Neural cell (in vitro differentiated cells): ENCODE data around the gene TSPAN32. TPM values are rescaled to one million over a fixed set of nuclear protein-coding genes. Genes with fewer than 3 reads are reported as not detected.

Experiments
- H2AFZ ChIP-seq: fragments of 200-600, 300-800 bp; sonication (generic), shearing (Covaris generic); 2 replicates; pipeline ENCODE4 v1.6.0; 2014; ENCODE audit warnings: low read depth, mild to moderate bottlenecking, antibody characterized with exemption, low read length, moderate library complexity
- H3F3A ChIP-seq: fragments of 200-600 bp; shearing (Covaris generic); 2 replicates; pipeline ENCODE4 v1.6.1; 2016; ENCODE audit warnings: mild to moderate bottlenecking, moderate library complexity, mixed read lengths, antibody characterized with exemption, low read length; ENCODE audit not compliant: insufficient read depth, poor library complexity, severe bottlenecking
- H3K27ac ChIP-seq: fragments of 200-600, 300-800 bp; sonication (generic), shearing (Covaris generic); 2 replicates; pipeline ENCODE4 v1.5.1; 2014; ENCODE audit warnings: mild to moderate bottlenecking, low read length, moderate library complexity
- H3K27me3 ChIP-seq: fragments of 300-800, 200-600 bp; sonication (generic), shearing (Covaris generic); 2 replicates; pipeline ENCODE4 v1.6.0; 2014; ENCODE audit warnings: mild to moderate bottlenecking, low read depth, low read length, moderate library complexity; ENCODE audit not compliant: insufficient read depth
- H3K36me3 ChIP-seq: fragments of 300-800, 200-600 bp; sonication (generic), shearing (Covaris generic); 2 replicates; pipeline ENCODE4 v1.5.1; 2014; ENCODE audit warnings: mild to moderate bottlenecking, antibody characterized with exemption, low read length, moderate library complexity; ENCODE audit not compliant: insufficient read depth
- H3K4me2 ChIP-seq: fragments of 300-800, 200-600 bp; sonication (generic), shearing (Covaris generic); 2 replicates; pipeline ENCODE4 v1.6.0; 2014; ENCODE audit warnings: mild to moderate bottlenecking, low read length
- H3K4me3 ChIP-seq: fragments of 300-800, 200-600 bp; sonication (generic), shearing (Covaris generic); 2 replicates; pipeline ENCODE4 v1.5.1; 2014; ENCODE audit warnings: mild to moderate bottlenecking, low read length, moderate library complexity
- H3K79me2 ChIP-seq: fragments of 200-600 bp; shearing (Covaris generic); replicated peaks from 2 replicates; pipeline ENCODE4 v1.6.0; 2014; ENCODE audit warnings: mild to moderate bottlenecking, low read length, moderate library complexity; ENCODE audit not compliant: insufficient read depth
- H3K9ac ChIP-seq: fragments of 300-800, 200-600 bp; sonication (generic), shearing (Covaris generic); 2 replicates; pipeline ENCODE4 v1.6.1; 2016; ENCODE audit warnings: mild to moderate bottlenecking, low read length, mixed read lengths
- H3K9me2 ChIP-seq: fragments of 200-600 bp; shearing (Covaris generic); 2 replicates; pipeline ENCODE4 v1.6.1; 2016; ENCODE audit warnings: mild to moderate bottlenecking, low read length, mixed read lengths; ENCODE audit not compliant: insufficient read depth
- H3K9me3 ChIP-seq: fragments of 200-600, 300-800 bp; sonication (generic), shearing (Covaris generic); 2 replicates; pipeline ENCODE4 v1.6.1; 2016; ENCODE audit warnings: mild to moderate bottlenecking, mixed run types, low read length, moderate library complexity, mixed read lengths
- H4K20me1 ChIP-seq: fragments of 200-600 bp; shearing (Covaris generic); 2 replicates; pipeline ENCODE4 v1.6.1; 2016; ENCODE audit warnings: mild to moderate bottlenecking, mixed run types; ENCODE audit not compliant: insufficient read depth
- EP300 ChIP-seq: fragments of 450-650 bp; conservative IDR thresholded peaks from 2 replicates; pipeline ENCODE4 v1.6.1; 2014; ENCODE audit warnings: antibody characterized with exemption, mild to moderate bottlenecking, moderate library complexity; ENCODE audit not compliant: poor library complexity, severe bottlenecking
- EZH2 ChIP-seq: fragments of 200-600, 300-800 bp; shearing (Covaris generic), sonication (generic); IDR thresholded peaks from 2 replicates; pipeline ENCODE4 v1.6.1; 2014; ENCODE audit warnings: antibody characterized with exemption, low read length, borderline replicate concordance, mild to moderate bottlenecking; ENCODE audit not compliant: insufficient read depth, poor library complexity, severe bottlenecking
- MXI1 ChIP-seq: fragments of 450-650 bp; conservative IDR thresholded peaks from 2 replicates; pipeline ENCODE4 v1.6.1; 2014; ENCODE audit warnings: antibody characterized with exemption, mild to moderate bottlenecking; ENCODE audit not compliant: poor library complexity, severe bottlenecking
- POLR2AphosphoS5 ChIP-seq: IDR thresholded peaks from 2 replicates; pipeline ENCODE4 v1.6.1; 2012
- RAD21 ChIP-seq: fragments of 450-650 bp; conservative IDR thresholded peaks from 2 replicates; pipeline ENCODE4 v1.6.1; 2014; ENCODE audit warnings: antibody characterized with exemption, mild to moderate bottlenecking, moderate library complexity
- REST ChIP-seq: IDR thresholded peaks from 2 replicates; pipeline ENCODE4 v1.6.1; 2012; ENCODE audit warnings: borderline replicate concordance
- SMC3 ChIP-seq: fragments of 450-650 bp; conservative IDR thresholded peaks from 2 replicates; pipeline ENCODE4 v1.6.1; 2014; ENCODE audit warnings: antibody characterized with exemption, mild to moderate bottlenecking, moderate library complexity; ENCODE audit not compliant: poor library complexity
- TAF1 ChIP-seq: IDR thresholded peaks from 2 replicates; pipeline ENCODE4 v1.6.1; 2012; ENCODE audit warnings: low read depth
- polyA plus RNA-seq: library from polyadenylated mRNA; depleted of rRNA; stranded (reverse); fragments of >200 nt; gene quantifications from 2 replicates; pipeline ENCODE4 v1.2.3, GENCODE V29; 2014
- TF ChIP-seq, protein P1 (sequence below): fragments of 450-650 bp; IDR thresholded peaks from 2 replicates; pipeline ENCODE4 v1.5.1; 2014; ENCODE audit warnings: antibody characterized with exemption, mild to moderate bottlenecking, moderate library complexity; ENCODE audit not compliant: poor library complexity, severe bottlenecking

The TSPAN32 gene
- polyA plus RNA-seq, 1 donor from 2014 or later = not detected

DNA sequence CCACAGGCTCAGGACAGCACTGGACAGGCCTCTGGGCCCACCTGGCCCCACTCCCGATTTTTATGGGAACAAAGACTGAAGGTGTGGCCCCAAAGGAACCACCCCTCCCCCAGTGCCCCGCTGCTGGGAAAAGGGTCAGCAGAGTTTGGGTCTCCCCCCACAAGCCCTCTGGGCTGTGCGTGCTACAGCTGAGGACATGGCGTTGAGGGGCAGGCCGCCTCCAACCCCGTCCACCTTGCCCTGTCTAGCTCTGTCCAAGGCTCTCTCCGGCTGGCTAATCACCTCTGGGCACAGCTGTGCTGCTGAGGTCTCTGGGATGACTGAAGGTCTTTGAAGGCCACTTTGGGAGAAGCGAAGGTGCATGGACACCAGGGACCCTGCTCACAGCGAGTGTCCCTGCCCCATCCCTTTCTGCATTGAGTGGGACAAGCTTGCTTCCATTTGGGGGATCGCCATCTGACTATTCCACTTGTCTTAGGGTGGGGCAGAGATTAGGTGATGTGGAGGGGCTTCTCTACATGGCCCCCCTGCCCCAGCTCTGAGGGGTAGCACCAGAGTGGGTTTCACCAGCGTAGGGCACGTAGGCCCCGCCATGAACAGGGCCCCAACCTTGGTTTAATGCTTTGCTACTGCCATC is 38.0 kb upstream of the TSPAN32 start:
- H3K4me2 ChIP-seq = no peak overlapping the region
- no peaks in the 10 kb centered on the region for H3K36me3 ChIP-seq
- H3K9me3 ChIP-seq = no peaks in the 10 kb centered on the region
- H3K27me3 ChIP-seq = peaks cover 17% of the 10 kb centered on the region
- H3K4me3 ChIP-seq = no peak overlapping the region
- H3K79me2 ChIP-seq = no peaks in the 10 kb centered on the region
- no peaks in the 10 kb centered on the region for H3F3A ChIP-seq
- H3K9ac ChIP-seq = no peak overlapping the region
- H3K27ac ChIP-seq = no peak overlapping the region
- H4K20me1 ChIP-seq = no peaks in the 10 kb centered on the region
- no peaks in the 10 kb centered on the region for H3K9me2 ChIP-seq
- H2AFZ ChIP-seq = no peak overlapping the region
- TF ChIP-seq SMC3 = no peak
- TF ChIP-seq POLR2AphosphoS5 = no peak
- no peak for TF ChIP-seq EZH2
- TF ChIP-seq TAF1 = no peak
- TF ChIP-seq, protein P1, sequence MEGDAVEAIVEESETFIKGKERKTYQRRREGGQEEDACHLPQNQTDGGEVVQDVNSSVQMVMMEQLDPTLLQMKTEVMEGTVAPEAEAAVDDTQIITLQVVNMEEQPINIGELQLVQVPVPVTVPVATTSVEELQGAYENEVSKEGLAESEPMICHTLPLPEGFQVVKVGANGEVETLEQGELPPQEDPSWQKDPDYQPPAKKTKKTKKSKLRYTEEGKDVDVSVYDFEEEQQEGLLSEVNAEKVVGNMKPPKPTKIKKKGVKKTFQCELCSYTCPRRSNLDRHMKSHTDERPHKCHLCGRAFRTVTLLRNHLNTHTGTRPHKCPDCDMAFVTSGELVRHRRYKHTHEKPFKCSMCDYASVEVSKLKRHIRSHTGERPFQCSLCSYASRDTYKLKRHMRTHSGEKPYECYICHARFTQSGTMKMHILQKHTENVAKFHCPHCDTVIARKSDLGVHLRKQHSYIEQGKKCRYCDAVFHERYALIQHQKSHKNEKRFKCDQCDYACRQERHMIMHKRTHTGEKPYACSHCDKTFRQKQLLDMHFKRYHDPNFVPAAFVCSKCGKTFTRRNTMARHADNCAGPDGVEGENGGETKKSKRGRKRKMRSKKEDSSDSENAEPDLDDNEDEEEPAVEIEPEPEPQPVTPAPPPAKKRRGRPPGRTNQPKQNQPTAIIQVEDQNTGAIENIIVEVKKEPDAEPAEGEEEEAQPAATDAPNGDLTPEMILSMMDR = no peak
- no peak for TF ChIP-seq MXI1
- no peak for TF ChIP-seq RAD21
- TF ChIP-seq REST = no peak
- TF ChIP-seq EP300 = no peak

- Histone ChIP-seq H3K36me3 (no peaks in the 10 kb centered on the region), H3F3A (no peaks in the 10 kb centered on the region), H3K4me2 (no peak overlapping the region), H4K20me1 (no peaks in the 10 kb centered on the region), H3K4me3 (no peak overlapping the region), H3K27me3 (peaks cover 24% of the 10 kb centered on the region), H3K79me2 (no peaks in the 10 kb centered on the region), H2AFZ (no peak overlapping the region), H3K9me2 (no peaks in the 10 kb centered on the region), H3K27ac (no peak overlapping the region), H3K9me3 (no peaks in the 10 kb centered on the region), H3K9ac (no peak overlapping the region)
- TF ChIP-seq RAD21 = no peak
- TF ChIP-seq EP300 = no peak
- no peak for TF ChIP-seq EZH2
- no peak for TF ChIP-seq MXI1
- TF ChIP-seq, protein P1 = no peak
- no peak for TF ChIP-seq REST
- no peak for TF ChIP-seq SMC3
- TF ChIP-seq POLR2AphosphoS5 = no peak
These were observed 37.3 kb upstream of the TSPAN32 start for GRCh38 chr11:2264366-2265053.
